Common myeloid progenitor, CD34-positive (primary cell): ENCODE data around the gene PRSS33. TPM values are rescaled to one million over a fixed set of nuclear protein-coding genes. Genes with fewer than 3 reads are reported as not detected.

Experiments used
- CTCF ChIA-PET: fragments of 350-600 bp; sonication (Branson Sonifier 250); formaldehyde crosslinking; loops from one replicate; lab custom pipeline; 2021; ENCODE audit warnings: antibody characterized with exemption; lab: Charles Lee
- POLR2A ChIA-PET: fragments of 350-600 bp; sonication (Branson Sonifier 250); formaldehyde crosslinking; loops from one replicate; lab custom pipeline; 2021; ENCODE audit warnings: antibody characterized with exemption; lab: Charles Lee
- DNase-seq, 3 donors: peaks; one replicate each; pipeline versions ENCODE4 v3.0.0 to v3.0.0-alpha.2; 2013
- H3K27ac ChIP-seq, 2 experiments: 1 replicate in 1 of 2; 2 replicates in 1 of 2; pipeline ENCODE4 v1.7.0; 2013; ENCODE audit warnings: inconsistent platforms in 2 of 2, low read length in 2 of 2, mild to moderate bottlenecking in 2 of 2, low read depth in 1 of 2, moderate library complexity in 1 of 2; ENCODE audit not compliant: severe bottlenecking in 2 of 2, insufficient read depth in 1 of 2, poor library complexity in 1 of 2
- H3K27me3 ChIP-seq, 5 experiments: replicated peaks in 2 of 5; 1 replicate in 3 of 5; 2 replicates in 2 of 5; pipeline versions ENCODE4 v1.6.1 to v1.7.0; 2013; ENCODE audit warnings: low read length in 4 of 5, mild to moderate bottlenecking in 2 of 5, moderate library complexity in 2 of 5, inconsistent platforms in 1 of 5; ENCODE audit not compliant: insufficient read depth in 5 of 5, control insufficient read depth in 4 of 5
- H3K36me3 ChIP-seq, 4 experiments: 1 replicate in 2 of 4; 2 replicates in 2 of 4; pipeline versions ENCODE4 v1.6.1 to v1.7.0; 2013; ENCODE audit warnings: low read length in 3 of 4, control low read depth in 1 of 4, mild to moderate bottlenecking in 1 of 4; ENCODE audit not compliant: control insufficient read depth in 4 of 4, insufficient read depth in 4 of 4
- H3K4me1 ChIP-seq, 4 experiments: 1 replicate in 3 of 4; 2 replicates in 1 of 4; pipeline versions ENCODE4 v1.6.1 to v1.7.1; 2013; ENCODE audit warnings: low read length in 3 of 4, mild to moderate bottlenecking in 3 of 4, control low read depth in 1 of 4, inconsistent platforms in 1 of 4, moderate library complexity in 1 of 4; ENCODE audit not compliant: control insufficient read depth in 4 of 4, insufficient read depth in 4 of 4; ENCODE audit errors: control extremely low read depth in 1 of 4
- H3K4me3 ChIP-seq, 7 experiments: 1 replicate in 4 of 7; 2 replicates in 3 of 7; pipeline versions ENCODE4 v1.5.1 to v1.7.0; 2013; ENCODE audit warnings: mild to moderate bottlenecking in 7 of 7, low read length in 6 of 7, moderate library complexity in 6 of 7, inconsistent platforms in 2 of 7, low read depth in 2 of 7, control low read depth in 1 of 7; ENCODE audit not compliant: insufficient read depth in 4 of 7, control insufficient read depth in 1 of 7; ENCODE audit errors: extremely low read depth in 1 of 7
- H3K9me3 ChIP-seq, 5 experiments: 1 replicate in 4 of 5; 2 replicates in 1 of 5; pipeline versions ENCODE4 v1.6.1 to v1.7.1; 2013; ENCODE audit warnings: low read length in 4 of 5, mild to moderate bottlenecking in 2 of 5, inconsistent platforms in 1 of 5, low read depth in 1 of 5, moderate library complexity in 1 of 5; ENCODE audit not compliant: control insufficient read depth in 4 of 5, insufficient read depth in 2 of 5; ENCODE audit errors: control extremely low read depth in 1 of 5
- WGBS: methylation state at CpG from one replicate; pipeline ENCODE4 v1.1.5; 2013; ENCODE audit not compliant: insufficient coverage; 5-methylcytosine and 5-hydroxymethylcytosine counted together
- polyA plus RNA-seq: library from polyadenylated mRNA; unstranded; fragments of 120-200 nt; gene quantifications from one replicate; pipeline ENCODE4 v1.2.1, GENCODE V29; 2013

PRSS33 gene, protein sequence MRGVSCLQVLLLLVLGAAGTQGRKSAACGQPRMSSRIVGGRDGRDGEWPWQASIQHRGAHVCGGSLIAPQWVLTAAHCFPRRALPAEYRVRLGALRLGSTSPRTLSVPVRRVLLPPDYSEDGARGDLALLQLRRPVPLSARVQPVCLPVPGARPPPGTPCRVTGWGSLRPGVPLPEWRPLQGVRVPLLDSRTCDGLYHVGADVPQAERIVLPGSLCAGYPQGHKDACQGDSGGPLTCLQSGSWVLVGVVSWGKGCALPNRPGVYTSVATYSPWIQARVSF
- polyA plus RNA-seq = 0.03 TPM

DNA sequence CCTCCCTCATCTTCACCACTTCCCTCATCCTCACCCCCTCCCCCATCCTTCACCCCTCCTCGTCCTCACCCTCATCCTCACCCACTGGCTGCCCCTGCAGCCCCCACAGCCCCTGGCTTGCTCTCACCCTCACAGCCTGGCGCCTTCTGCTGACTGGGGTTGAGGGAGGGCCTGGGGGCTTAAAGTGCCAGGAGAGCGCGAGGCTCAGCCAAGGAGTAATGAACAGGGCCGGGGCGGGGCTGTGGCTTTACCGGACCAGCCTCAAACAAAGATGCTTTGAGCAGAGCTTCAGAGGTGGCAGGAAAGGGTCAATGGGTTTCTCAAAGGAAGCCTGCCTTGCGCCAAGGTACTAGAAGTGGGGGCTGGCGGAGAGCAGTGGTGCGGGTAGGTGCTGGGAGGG is at the start of gene PRSS33:
Gene PRSS33, minus strand, starts transcription at position 155 of the 400 bp plus-strand sequence. CDS start 1,013 bp downstream, outside the sequence.
- 25% methylated on average over 8 of the region's 10 CpGs for WGBS
- Histone ChIP-seq H3K36me3 (no peaks in the 10 kb centered on the region), H3K9me3 (no peaks in the 10 kb centered on the region), H3K4me3 (no peak within 1 kb of the TSS), H3K27ac (no peak within 1 kb of the TSS), H3K4me1 (peaks cover 0 to 14% (median 10%) of the 10 kb centered on the region in 4 experiments), H3K27me3 (peaks cover 0 to 66% (median 25%) of the 10 kb centered on the region in 5 experiments)
- ChIA-PET POLR2A (no interaction called here), CTCF (interaction anchor here (1.1 kb wide), 1 partner anchor 36 kb away, joined by 4 read pairs; no protein-coding TSS in a partner anchor)
- DNase-seq = peak in 1 of 3 donors; percentile 13

GRCh38 chr16:2836646-2837508 is 49.5 kb upstream of the PRSS33 start:
- DNase-seq = no peak
- H3K9me3 ChIP-seq = no peaks in the 10 kb centered on the region
- H3K4me3 ChIP-seq = no peak overlapping the region
- ChIA-PET CTCF (interaction anchor here (0.7 to 1.0 kb wide), 3 partner anchors 14 to 83 kb away, joined by 3 read pairs; no protein-coding TSS in a partner anchor), POLR2A (no interaction called here)
- H3K36me3 ChIP-seq = no peaks in the 10 kb centered on the region
- H3K27ac ChIP-seq = no peak overlapping the region
- WGBS = 89% methylated on average over 12 of the region's 13 CpGs
- H3K27me3 ChIP-seq = no peaks in the 10 kb centered on the region
- peaks cover 0 to 23% (median 16%) of the 10 kb centered on the region in 4 experiments for H3K4me1 ChIP-seq

DNA sequence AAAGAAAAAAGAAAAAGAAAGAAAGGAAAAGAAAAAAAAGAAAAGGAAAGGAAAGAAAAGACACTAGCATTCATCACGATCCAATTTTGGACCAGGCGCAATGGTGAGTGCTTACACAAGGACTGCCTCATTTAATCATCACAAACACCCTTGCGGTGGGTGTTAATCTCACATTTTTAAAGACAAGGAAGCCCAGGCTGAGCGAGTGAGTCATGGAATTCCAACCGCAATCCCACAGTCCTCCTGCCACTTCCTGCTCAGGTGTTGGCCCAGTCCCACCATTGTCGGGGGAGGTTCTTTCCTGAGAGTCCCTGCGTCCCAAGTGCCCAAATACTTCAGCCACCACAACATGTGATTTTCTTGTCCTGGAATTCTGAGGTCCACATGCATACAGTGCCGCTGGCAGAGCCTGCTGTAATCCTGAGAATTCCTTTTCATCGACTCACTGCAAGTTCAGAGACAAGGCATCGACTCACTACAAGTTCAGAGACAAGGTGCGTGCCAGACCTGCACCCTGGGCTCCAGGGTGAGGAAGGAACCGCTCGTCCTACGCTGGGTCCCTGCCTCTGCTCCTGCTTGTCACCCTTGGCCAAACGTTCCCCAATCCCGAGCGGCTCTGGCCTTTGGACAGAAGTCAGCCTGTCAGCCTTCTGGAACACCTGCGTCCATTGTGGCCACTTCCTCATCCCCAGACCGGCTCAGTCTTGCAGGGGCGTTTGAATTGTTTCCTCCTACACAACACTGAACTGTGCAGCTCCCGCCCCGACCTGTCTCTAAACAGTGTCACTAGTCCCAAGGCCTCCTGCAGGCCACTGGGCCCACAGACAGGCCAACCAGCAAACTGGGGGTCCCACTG is 48.5 kb upstream of the PRSS33 start:
- no peaks in the 10 kb centered on the region for H3K36me3 ChIP-seq
- CTCF ChIA-PET = interaction anchor here (0.7 to 1.0 kb wide), 4 partner anchors 13 to 84 kb away, joined by 3 read pairs; no protein-coding TSS in a partner anchor

DNA sequence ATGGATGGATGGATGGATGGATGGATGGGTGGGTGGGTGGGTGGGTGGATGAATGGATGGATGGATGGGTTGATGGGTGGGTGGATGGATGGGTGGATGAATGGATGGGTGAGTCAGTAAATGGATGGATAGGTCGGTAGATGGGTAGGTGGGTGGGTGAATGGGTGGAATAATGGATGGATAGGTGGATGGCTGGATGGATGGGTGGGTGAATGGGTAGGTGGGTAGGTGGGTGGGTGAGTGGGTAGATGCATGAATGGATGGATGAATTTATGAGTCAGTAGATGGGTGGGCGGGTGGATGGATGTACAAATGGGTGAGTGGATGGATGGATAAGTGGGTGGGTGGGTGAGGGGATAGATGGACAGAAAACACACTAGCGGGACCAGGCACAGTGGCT is 47.6 kb upstream of the PRSS33 start:
- Histone ChIP-seq H3K27ac (no peak overlapping the region), H3K4me3 (no peak overlapping the region), H3K4me1 (peaks cover 0 to 17% (median 14%) of the 10 kb centered on the region in 4 experiments), H3K9me3 (no peaks in the 10 kb centered on the region), H3K27me3 (no peaks in the 10 kb centered on the region), H3K36me3 (no peaks in the 10 kb centered on the region)
- ChIA-PET POLR2A (no interaction called here), CTCF (no interaction called here)
- DNase-seq = no peak
- 100% methylated on average over 2 of the region's 3 CpGs for WGBS

More for the DNA sequence above, 48.5 kb upstream of the PRSS33 start:
- H3K27ac ChIP-seq = no peak overlapping the region
- POLR2A ChIA-PET = no interaction called here
- no peak for DNase-seq
- no peaks in the 10 kb centered on the region for H3K27me3 ChIP-seq
- WGBS = 71% methylated on average over 17 of the region's 22 CpGs
- H3K4me1 ChIP-seq = peaks cover 0 to 13% (median 8%) of the 10 kb centered on the region in 4 experiments
- no peak overlapping the region for H3K4me3 ChIP-seq
- no peaks in the 10 kb centered on the region for H3K9me3 ChIP-seq

GRCh38 chr16:2833776-2834175 is 46.4 kb upstream of the PRSS33 start:
- ChIA-PET CTCF (no interaction called here), POLR2A (no interaction called here)
- WGBS = 100% methylated on average over 2 of the region's 7 CpGs

GRCh38 chr16:2831203-2831602 is 43.8 kb upstream of the PRSS33 start:
- WGBS = 99% methylated on average over 10 of the region's 15 CpGs
- H3K27me3 ChIP-seq = no peaks in the 10 kb centered on the region
- ChIA-PET POLR2A (no interaction called here), CTCF (interaction anchor here (0.8 to 1.2 kb wide), 3 partner anchors 8 to 37 kb away, joined by 3 to 4 read pairs (median 4); no protein-coding TSS in a partner anchor)
- H3K27ac ChIP-seq = no peak overlapping the region
- no peaks in the 10 kb centered on the region for H3K9me3 ChIP-seq
- no peak overlapping the region for H3K4me3 ChIP-seq
- no peak for DNase-seq
- no peaks in the 10 kb centered on the region for H3K36me3 ChIP-seq
- peaks cover 0 to 23% (median 18%) of the 10 kb centered on the region in 4 experiments for H3K4me1 ChIP-seq

More at GRCh38 chr16:2833776-2834175, 46.4 kb upstream of the PRSS33 start:
- no peak overlapping the region for H3K4me3 ChIP-seq
- no peak overlapping the region for H3K27ac ChIP-seq
- no peaks in the 10 kb centered on the region for H3K9me3 ChIP-seq
- peaks cover 0 to 25% (median 21%) of the 10 kb centered on the region in 4 experiments for H3K4me1 ChIP-seq
- H3K36me3 ChIP-seq = no peaks in the 10 kb centered on the region
- H3K27me3 ChIP-seq = no peaks in the 10 kb centered on the region
- DNase-seq = no peak
